HEK293 (cell line): ENCODE results near the gene SFN.

Source experiments
- CTCF ChIA-PET: fragments of 350-600 bp; formaldehyde crosslinking; extraction: SDS; loops from one replicate; lab custom pipeline; 2021; ENCODE audit warnings: antibody characterized with exemption; lab: Yijun Ruan, JAX
- POLR2A ChIA-PET: fragments of 300-600 bp; formaldehyde crosslinking; extraction: SDS; loops from one replicate; lab custom pipeline; 2020; ENCODE audit warnings: antibody characterized with exemption, inconsistent platforms; lab: Yijun Ruan, JAX
- H3K27ac ChIP-seq: fragments of 200-500 bp; sonication (Bioruptor generic); 2 replicates; pipeline ENCODE4 v1.5.1; 2014; ENCODE audit warnings: low read depth, low read length, control low read depth, inconsistent platforms; ENCODE audit errors: extremely low read depth
- H3K36me3 ChIP-seq, 2 experiments: fragments of 200-500 bp in 1 of 2; sonication (Bioruptor generic) in 1 of 2; 1 replicate in 1 of 2; 2 replicates in 1 of 2; pipeline ENCODE4 v1.5.1; 2014 to 2017; ENCODE audit warnings: inconsistent platforms in 2 of 2, low read length in 2 of 2; ENCODE audit not compliant: control insufficient read depth in 2 of 2, insufficient read depth in 1 of 2
- H3K4me1 ChIP-seq: fragments of 200-500 bp; sonication (Bioruptor generic); 2 replicates; pipeline ENCODE4 v1.5.1; 2014; ENCODE audit warnings: mild to moderate bottlenecking, low read length, inconsistent platforms; ENCODE audit not compliant: control insufficient read depth, insufficient read depth
- H3K4me3 ChIP-seq: 2 replicates; pipeline ENCODE4 v1.5.1; 2011; ENCODE audit warnings: low read depth, mild to moderate bottlenecking, control low read depth, low read length, moderate library complexity
- H3K9me3 ChIP-seq: fragments of 200-500 bp; sonication (Bioruptor generic); 2 replicates; pipeline ENCODE4 v1.5.1; 2014; ENCODE audit warnings: low read depth, low read length, inconsistent platforms; ENCODE audit not compliant: control insufficient read depth, insufficient read depth
- EGR2 ChIP-seq: fragments of 450-650 bp; formaldehyde crosslinking; IDR thresholded peaks from 2 replicates; pipeline ENCODE4 v1.5.1; 2016; ENCODE audit warnings: low read depth, missing biosample characterization, missing genetic modification characterization
- INSM2 ChIP-seq: fragments of 450-650 bp; formaldehyde crosslinking; IDR thresholded peaks from 2 replicates; pipeline ENCODE4 v1.5.1; 2016; ENCODE audit warnings: missing biosample characterization, missing genetic modification characterization
- KLF7 ChIP-seq: fragments of 450-650 bp; formaldehyde crosslinking; IDR thresholded peaks from 2 replicates; pipeline ENCODE4 v1.5.1; 2016; ENCODE audit warnings: missing biosample characterization, missing genetic modification characterization, borderline replicate concordance
- MZF1 ChIP-seq: fragments of 450-650 bp; formaldehyde crosslinking; IDR thresholded peaks from 2 replicates; pipeline ENCODE4 v1.5.1; 2017; ENCODE audit warnings: missing biosample characterization, missing genetic modification characterization, borderline replicate concordance
- SP7 ChIP-seq: fragments of 450-650 bp; formaldehyde crosslinking; IDR thresholded peaks from 2 replicates; pipeline ENCODE4 v1.5.1; 2016; ENCODE audit warnings: missing biosample characterization, missing genetic modification characterization
- YY2 ChIP-seq: fragments of 450-650 bp; formaldehyde crosslinking; IDR thresholded peaks from 2 replicates; pipeline ENCODE4 v1.5.1; 2016; ENCODE audit warnings: missing biosample characterization, missing genetic modification characterization
- ZBTB10 ChIP-seq: fragments of 450-650 bp; formaldehyde crosslinking; IDR thresholded peaks from 2 replicates; pipeline ENCODE4 v1.5.1; 2016; ENCODE audit warnings: missing biosample characterization, missing genetic modification characterization
- ZBTB49 ChIP-seq: fragments of 450-650 bp; formaldehyde crosslinking; IDR thresholded peaks from 2 replicates; pipeline ENCODE4 v1.5.1; 2016; ENCODE audit warnings: missing biosample characterization, missing genetic modification characterization, low read depth
- ZBTB7A ChIP-seq: fragments of 450-650 bp; formaldehyde crosslinking; IDR thresholded peaks from 2 replicates; pipeline ENCODE4 v1.5.1; 2016; ENCODE audit warnings: low read depth, missing biosample characterization, missing genetic modification characterization
- ZNF169 ChIP-seq: fragments of 450-650 bp; formaldehyde crosslinking; IDR thresholded peaks from 2 replicates; pipeline ENCODE4 v1.5.1; 2016; ENCODE audit warnings: missing biosample characterization, missing genetic modification characterization
- ZNF221 ChIP-seq: fragments of 450-650 bp; formaldehyde crosslinking; IDR thresholded peaks from 2 replicates; pipeline ENCODE4 v1.5.1; 2017; ENCODE audit warnings: missing biosample characterization, missing genetic modification characterization, borderline replicate concordance
- ZNF248 ChIP-seq: fragments of 450-650 bp; formaldehyde crosslinking; IDR thresholded peaks from 2 replicates; pipeline ENCODE4 v1.5.1; 2017; ENCODE audit warnings: missing biosample characterization, missing genetic modification characterization
- ZNF266 ChIP-seq: fragments of 450-650 bp; formaldehyde crosslinking; IDR thresholded peaks from 2 replicates; pipeline ENCODE4 v1.5.1; 2016; ENCODE audit warnings: missing biosample characterization, missing genetic modification characterization, low read depth
- ZNF416 ChIP-seq: fragments of 450-650 bp; formaldehyde crosslinking; IDR thresholded peaks from 2 replicates; pipeline ENCODE4 v1.5.1; 2016; ENCODE audit warnings: missing biosample characterization, missing genetic modification characterization
- ZNF426 ChIP-seq: fragments of 450-650 bp; formaldehyde crosslinking; IDR thresholded peaks from 2 replicates; pipeline ENCODE4 v1.5.1; 2017; ENCODE audit warnings: missing biosample characterization, missing genetic modification characterization, mild to moderate bottlenecking, inconsistent platforms, moderate library complexity
- ZNF514 ChIP-seq: fragments of 450-650 bp; formaldehyde crosslinking; IDR thresholded peaks from 2 replicates; pipeline ENCODE4 v1.5.1; 2016; ENCODE audit warnings: missing biosample characterization, missing genetic modification characterization
- ZNF560 ChIP-seq: fragments of 450-650 bp; formaldehyde crosslinking; IDR thresholded peaks from 2 replicates; pipeline ENCODE4 v1.5.1; 2017; ENCODE audit warnings: missing biosample characterization, missing genetic modification characterization, borderline replicate concordance
- ZNF571 ChIP-seq: fragments of 450-650 bp; formaldehyde crosslinking; IDR thresholded peaks from 2 replicates; pipeline ENCODE4 v1.5.0; 2017; ENCODE audit warnings: missing biosample characterization, missing genetic modification characterization
- ZNF600 ChIP-seq: fragments of 450-650 bp; formaldehyde crosslinking; IDR thresholded peaks from 2 replicates; pipeline ENCODE4 v1.5.1; 2016; ENCODE audit warnings: missing biosample characterization, missing genetic modification characterization
- ZNF621 ChIP-seq: fragments of 450-650 bp; formaldehyde crosslinking; IDR thresholded peaks from 2 replicates; pipeline ENCODE4 v1.5.1; 2017; ENCODE audit warnings: missing biosample characterization, missing genetic modification characterization
- ZNF677 ChIP-seq: fragments of 450-650 bp; IDR thresholded peaks from 2 replicates; pipeline ENCODE4 v1.5.0; 2018; ENCODE audit warnings: missing biosample characterization, mild to moderate bottlenecking, missing genetic modification characterization, moderate library complexity
- ZNF791 ChIP-seq: fragments of 450-650 bp; formaldehyde crosslinking; IDR thresholded peaks from 2 replicates; pipeline ENCODE4 v1.5.1; 2016; ENCODE audit warnings: missing biosample characterization, missing genetic modification characterization

Gene SFN

GRCh38 chr1:26839339-26839722 lies 23.6 kb upstream of the SFN start:
- Histone ChIP-seq H3K9me3 (no peaks in the 10 kb centered on the region), H3K27ac (no peak overlapping the region), H3K36me3 (peaks cover 22 to 84% of the 10 kb centered on the region in 2 experiments), H3K4me1 (no peaks in the 10 kb centered on the region)
- POLR2A ChIA-PET: no interaction called here
- CTCF ChIA-PET: interaction anchor here (0.5 to 0.7 kb wide), 2 partner anchors 8 to 369 kb away, joined by 3 read pairs; no protein-coding TSS in a partner anchor
- no peak for TF ChIP-seq ZNF791
- TF ChIP-seq ZBTB10 (tag by site-specific recombination): no peak
- TF ChIP-seq EGR2 (tag by site-specific recombination): no peak
- TF ChIP-seq ZNF426 (tag by site-specific recombination): no peak
- no peak for TF ChIP-seq ZBTB7A (tag by site-specific recombination)
- TF ChIP-seq ZNF514 (tag by site-specific recombination): no peak
- TF ChIP-seq ZNF266 (tag by site-specific recombination): no peak
- TF ChIP-seq ZNF571 (tag by site-specific recombination): no peak
- TF ChIP-seq ZNF621 (tag by site-specific recombination): no peak
- no peak for TF ChIP-seq KLF7 (tag by site-specific recombination)
- TF ChIP-seq ZNF416 (tag by site-specific recombination): no peak
- TF ChIP-seq ZNF221 (tag by site-specific recombination): no peak
- TF ChIP-seq ZBTB49 (tag by site-specific recombination): no peak
- TF ChIP-seq INSM2 (tag by site-specific recombination): no peak
- no peak for TF ChIP-seq ZNF677
- no peak for TF ChIP-seq SP7 (tag by site-specific recombination)
- no peak for TF ChIP-seq ZNF169 (tag by site-specific recombination)
- no peak for TF ChIP-seq ZNF560 (tag by site-specific recombination)
- TF ChIP-seq YY2: no peak
- no peak for TF ChIP-seq MZF1 (tag by site-specific recombination)
- TF ChIP-seq, all 188 proteins: peak for 0
- no peak overlapping the region for H3K4me3 ChIP-seq

- Histone ChIP-seq H3K27ac (no peak overlapping the region), H3K4me1 (no peaks in the 10 kb centered on the region)
- TF ChIP-seq ZNF248 (tag by site-specific recombination): no peak
- peak; percentile 34; the same call in 1 of the 2 replicates for TF ChIP-seq ZNF600
- TF ChIP-seq, all 188 proteins: peak for 1
- Histone ChIP-seq H3K4me3 (no peak overlapping the region), H3K36me3 (peaks cover 22 to 84% of the 10 kb centered on the region in 2 experiments; a peak in 2 of 3 replicates), H3K9me3 (no peaks in the 10 kb centered on the region)
- POLR2A ChIA-PET: no interaction called here
- CTCF ChIA-PET: no interaction called here
Measured at GRCh38 chr1:26839779-26840178, 23.2 kb upstream of the SFN start.
